WTC11 (cell line): Measurements from ENCODE around the gene PRKCE. TPM values are rescaled to one million over a fixed set of nuclear protein-coding genes. Genes with fewer than 3 reads are reported as not detected.

Source experiments
- ATAC-seq: fragments of 200-7000 bp; cut with Tn5 transposase; 2 replicates; pipeline ENCODE4 v1.10.0; 2021; ENCODE audit warnings: mild to moderate bottlenecking, moderate library complexity
- CTCF ChIA-PET: fragments of 300-600 bp; sonication (Branson Sonifier 250); formaldehyde crosslinking; loops from one replicate; lab custom pipeline; 2021; ENCODE audit warnings: antibody characterized with exemption; lab: Charles Lee
- POLR2A ChIA-PET: fragments of 350-600 bp; sonication (Branson Sonifier 250); formaldehyde crosslinking; loops from one replicate; lab custom pipeline; 2021; ENCODE audit warnings: antibody characterized with exemption; lab: Charles Lee
- DNase-seq: peaks from one replicate; pipeline ENCODE4 v3.0.0; 2021; ENCODE audit warnings: low spot score
- H3K27ac Mint-ChIP-seq: 2 replicates; pipeline ENCODE4 v1.8.0; 2021; ENCODE audit warnings: mixed read lengths
- H3K27me3 Mint-ChIP-seq: 2 replicates; pipeline ENCODE4 v1.8.0; 2021; ENCODE audit warnings: low read depth, mild to moderate bottlenecking, moderate library complexity, mixed read lengths
- H3K36me3 Mint-ChIP-seq: 2 replicates; pipeline ENCODE4 v1.8.0; 2021; ENCODE audit warnings: mixed read lengths
- H3K4me1 Mint-ChIP-seq: 2 replicates; pipeline ENCODE4 v1.8.0; 2022; ENCODE audit warnings: mixed read lengths
- H3K4me3 Mint-ChIP-seq: 2 replicates; pipeline ENCODE4 v1.8.0; 2021; ENCODE audit warnings: mild to moderate bottlenecking, moderate library complexity, mixed read lengths
- H3K9me3 Mint-ChIP-seq: 2 replicates; pipeline ENCODE4 v1.8.0; 2021; ENCODE audit warnings: mixed read lengths
- ATF1 ChIP-seq: sonication (generic); formaldehyde crosslinking; IDR thresholded peaks from 2 replicates; pipeline ENCODE4 v1.8.1; 2023; ENCODE audit warnings: mild to moderate bottlenecking, moderate library complexity, missing genetic modification reagents
- ELF4 ChIP-seq: sonication (generic); formaldehyde crosslinking; IDR thresholded peaks from 2 replicates; pipeline ENCODE4 v1.8.1; 2022; ENCODE audit warnings: low read depth, mild to moderate bottlenecking, moderate library complexity, missing genetic modification reagents
- ESRRA ChIP-seq: sonication (generic); formaldehyde crosslinking; IDR thresholded peaks from 2 replicates; pipeline ENCODE4 v1.8.1; 2022; ENCODE audit warnings: mild to moderate bottlenecking, missing genetic modification reagents, borderline replicate concordance
- FOXK1 ChIP-seq: sonication (generic); formaldehyde crosslinking; IDR thresholded peaks from 2 replicates; pipeline ENCODE4 v1.8.0; 2022; ENCODE audit warnings: mild to moderate bottlenecking, moderate library complexity, missing genetic modification reagents
- NFATC4 ChIP-seq: fragments of 250-450 bp; sonication (Bioruptor Pico); IDR thresholded peaks from 2 replicates; pipeline ENCODE4 v1.9.0; 2021; ENCODE audit warnings: mild to moderate bottlenecking
- NR1H2 ChIP-seq: sonication (generic); formaldehyde crosslinking; IDR thresholded peaks from 2 replicates; pipeline ENCODE4 v1.9.0; 2021; ENCODE audit warnings: mild to moderate bottlenecking, moderate library complexity, missing genetic modification reagents
- NR2C2 ChIP-seq: sonication (generic); formaldehyde crosslinking; IDR thresholded peaks from 2 replicates; pipeline ENCODE4 v1.8.0; 2022; ENCODE audit warnings: mild to moderate bottlenecking, missing genetic modification reagents
- NR3C1 ChIP-seq: sonication (generic); formaldehyde crosslinking; conservative IDR thresholded peaks from 2 replicates; pipeline ENCODE4 v1.8.1; 2023; ENCODE audit warnings: low read depth, mild to moderate bottlenecking, missing genetic modification reagents
- PRDM15 ChIP-seq: sonication (generic); formaldehyde crosslinking; IDR thresholded peaks from 2 replicates; pipeline ENCODE4 v1.8.0; 2022; ENCODE audit warnings: missing genetic modification reagents
- PRRX2 ChIP-seq: fragments of 250-450 bp; sonication (Bioruptor Pico); IDR thresholded peaks from 2 replicates; pipeline ENCODE4 v1.8.0; 2021; ENCODE audit warnings: mild to moderate bottlenecking
- ZNF263 ChIP-seq: sonication (generic); formaldehyde crosslinking; IDR thresholded peaks from 2 replicates; pipeline ENCODE4 v1.8.1; 2022; ENCODE audit warnings: low read depth, mild to moderate bottlenecking, moderate library complexity, missing genetic modification reagents
- ZNF317 ChIP-seq: sonication (generic); formaldehyde crosslinking; IDR thresholded peaks from 2 replicates; pipeline ENCODE4 v1.8.1; 2023; ENCODE audit warnings: low read depth, mild to moderate bottlenecking, moderate library complexity, missing genetic modification reagents, borderline replicate concordance
- ZNF425 ChIP-seq: fragments of 250-450 bp; sonication (Bioruptor Pico); conservative IDR thresholded peaks from 2 replicates; pipeline ENCODE4 v1.9.0; 2021; ENCODE audit warnings: mild to moderate bottlenecking
- total RNA-seq: library from RNA; stranded (reverse); gene quantifications from 3 replicates; pipeline ENCODE4 v1.2.3, GENCODE V29; 2021
- TF ChIP-seq, protein P1 (sequence below): fragments of 250-450 bp; sonication (Bioruptor Pico); IDR thresholded peaks from 2 replicates; pipeline ENCODE4 v1.9.0; 2021; ENCODE audit warnings: mild to moderate bottlenecking
- TF ChIP-seq, protein P2 (sequence below): sonication (generic); formaldehyde crosslinking; IDR thresholded peaks from 2 replicates; pipeline ENCODE4 v1.8.1; 2022; ENCODE audit warnings: mild to moderate bottlenecking, moderate library complexity, missing genetic modification reagents
- TF ChIP-seq, protein P3 (sequence below): sonication (generic); formaldehyde crosslinking; IDR thresholded peaks from 2 replicates; pipeline ENCODE4 v1.8.1; 2023; ENCODE audit warnings: mild to moderate bottlenecking, missing genetic modification reagents
- TF ChIP-seq, protein P4 (sequence below): sonication (generic); formaldehyde crosslinking; IDR thresholded peaks from 2 replicates; pipeline ENCODE4 v1.8.0; 2023; ENCODE audit warnings: mild to moderate bottlenecking, missing genetic modification reagents
- TF ChIP-seq, protein P5 (sequence below): fragments of 250-450 bp; sonication (Bioruptor Pico); IDR thresholded peaks from 2 replicates; pipeline ENCODE4 v2.1.2; 2022; ENCODE audit warnings: mild to moderate bottlenecking, moderate library complexity

Gene PRKCE
- total RNA-seq, 1 experiment from 2014 or later, result 5.8 TPM

DNA sequence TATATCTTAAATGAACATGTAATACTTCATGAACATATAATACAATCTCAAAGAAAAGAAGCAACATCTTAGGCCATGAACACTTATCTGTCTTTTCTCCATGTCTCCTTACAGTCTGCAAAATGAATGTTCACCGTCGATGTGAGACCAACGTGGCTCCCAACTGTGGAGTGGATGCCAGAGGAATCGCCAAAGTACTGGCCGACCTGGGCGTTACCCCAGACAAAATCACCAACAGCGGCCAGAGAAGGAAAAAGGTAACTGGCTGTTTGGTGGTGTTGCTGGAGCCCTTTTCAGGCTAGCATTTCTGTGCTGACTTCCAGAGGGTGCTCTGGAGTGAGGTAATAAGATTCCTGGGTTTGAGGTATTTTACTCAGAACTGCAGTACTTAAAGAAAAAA lies 349.8 kb downstream of the PRKCE start:
- H3K9me3 Mint-ChIP-seq, result no peaks in the 10 kb centered on the region
- H3K27me3 Mint-ChIP-seq, result no peaks in the 10 kb centered on the region
- ChIA-PET CTCF (interaction anchor here (0.9 to 1.0 kb wide), 2 partner anchors 8 to 10 kb away, joined by 3 to 6 read pairs; no protein-coding TSS in a partner anchor), POLR2A (no interaction called here)
- no peak overlapping the region for H3K4me3 Mint-ChIP-seq
- DNase-seq (no peak), ATAC-seq (no peak)
- no peak overlapping the region for H3K27ac Mint-ChIP-seq
- H3K4me1 Mint-ChIP-seq, result 0 out of 2 replicates have a peak, but pooled peaks cover 3% of the 10 kb centered on the region
- TF ChIP-seq NFATC4 (no peak), PRDM15 (CRISPR knock-in tag) (no peak), FOXK1 (CRISPR knock-in tag) (no peak), NR3C1 (CRISPR knock-in tag) (no peak), ZNF263 (CRISPR knock-in tag) (no peak)
- TF ChIP-seq, protein P1, sequence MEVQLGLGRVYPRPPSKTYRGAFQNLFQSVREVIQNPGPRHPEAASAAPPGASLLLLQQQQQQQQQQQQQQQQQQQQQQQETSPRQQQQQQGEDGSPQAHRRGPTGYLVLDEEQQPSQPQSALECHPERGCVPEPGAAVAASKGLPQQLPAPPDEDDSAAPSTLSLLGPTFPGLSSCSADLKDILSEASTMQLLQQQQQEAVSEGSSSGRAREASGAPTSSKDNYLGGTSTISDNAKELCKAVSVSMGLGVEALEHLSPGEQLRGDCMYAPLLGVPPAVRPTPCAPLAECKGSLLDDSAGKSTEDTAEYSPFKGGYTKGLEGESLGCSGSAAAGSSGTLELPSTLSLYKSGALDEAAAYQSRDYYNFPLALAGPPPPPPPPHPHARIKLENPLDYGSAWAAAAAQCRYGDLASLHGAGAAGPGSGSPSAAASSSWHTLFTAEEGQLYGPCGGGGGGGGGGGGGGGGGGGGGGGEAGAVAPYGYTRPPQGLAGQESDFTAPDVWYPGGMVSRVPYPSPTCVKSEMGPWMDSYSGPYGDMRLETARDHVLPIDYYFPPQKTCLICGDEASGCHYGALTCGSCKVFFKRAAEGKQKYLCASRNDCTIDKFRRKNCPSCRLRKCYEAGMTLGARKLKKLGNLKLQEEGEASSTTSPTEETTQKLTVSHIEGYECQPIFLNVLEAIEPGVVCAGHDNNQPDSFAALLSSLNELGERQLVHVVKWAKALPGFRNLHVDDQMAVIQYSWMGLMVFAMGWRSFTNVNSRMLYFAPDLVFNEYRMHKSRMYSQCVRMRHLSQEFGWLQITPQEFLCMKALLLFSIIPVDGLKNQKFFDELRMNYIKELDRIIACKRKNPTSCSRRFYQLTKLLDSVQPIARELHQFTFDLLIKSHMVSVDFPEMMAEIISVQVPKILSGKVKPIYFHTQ, result no peak
- TF ChIP-seq, protein P2, sequence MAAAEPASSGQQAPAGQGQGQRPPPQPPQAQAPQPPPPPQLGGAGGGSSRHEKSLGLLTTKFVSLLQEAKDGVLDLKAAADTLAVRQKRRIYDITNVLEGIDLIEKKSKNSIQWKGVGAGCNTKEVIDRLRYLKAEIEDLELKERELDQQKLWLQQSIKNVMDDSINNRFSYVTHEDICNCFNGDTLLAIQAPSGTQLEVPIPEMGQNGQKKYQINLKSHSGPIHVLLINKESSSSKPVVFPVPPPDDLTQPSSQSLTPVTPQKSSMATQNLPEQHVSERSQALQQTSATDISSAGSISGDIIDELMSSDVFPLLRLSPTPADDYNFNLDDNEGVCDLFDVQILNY (CRISPR knock-in tag), result no peak
- no peaks in the 10 kb centered on the region for H3K36me3 Mint-ChIP-seq

DNA sequence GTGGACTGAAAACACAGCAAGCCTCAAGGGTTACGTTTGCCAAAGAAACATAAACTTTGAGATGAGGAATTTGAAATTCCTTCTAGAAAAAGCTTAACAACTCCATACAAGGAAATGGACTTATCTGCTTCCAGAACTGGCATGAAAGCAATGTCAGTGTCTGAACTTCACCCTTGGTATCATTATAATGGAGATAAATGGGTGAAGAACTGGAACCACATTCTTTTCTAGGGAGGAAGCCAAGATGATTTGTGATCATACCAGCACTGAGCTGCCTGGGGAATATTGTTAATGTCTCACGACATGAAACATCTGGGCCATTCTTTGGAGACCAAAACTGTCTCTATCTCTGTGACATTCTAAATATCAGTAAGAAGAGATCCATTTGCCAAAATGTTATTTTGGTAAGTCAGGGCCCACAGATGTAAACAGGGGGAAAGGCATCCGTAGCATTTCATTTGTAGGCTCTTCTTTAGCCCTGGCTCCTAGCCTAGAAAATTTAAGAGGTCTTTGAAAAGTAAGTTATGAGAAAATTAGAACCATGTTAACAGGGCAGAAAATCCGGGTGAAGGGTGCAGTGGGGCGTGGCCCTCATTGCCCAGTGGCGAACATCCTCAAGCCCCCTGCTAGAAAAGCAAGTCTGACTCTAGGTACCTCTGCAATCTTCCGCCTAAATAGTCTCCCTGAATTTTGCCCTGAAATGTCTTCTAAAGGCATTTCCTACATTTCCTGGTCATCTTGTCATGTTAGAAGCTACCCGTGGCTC lies 350.4 kb downstream of the PRKCE start:
- TF ChIP-seq, protein P3, sequence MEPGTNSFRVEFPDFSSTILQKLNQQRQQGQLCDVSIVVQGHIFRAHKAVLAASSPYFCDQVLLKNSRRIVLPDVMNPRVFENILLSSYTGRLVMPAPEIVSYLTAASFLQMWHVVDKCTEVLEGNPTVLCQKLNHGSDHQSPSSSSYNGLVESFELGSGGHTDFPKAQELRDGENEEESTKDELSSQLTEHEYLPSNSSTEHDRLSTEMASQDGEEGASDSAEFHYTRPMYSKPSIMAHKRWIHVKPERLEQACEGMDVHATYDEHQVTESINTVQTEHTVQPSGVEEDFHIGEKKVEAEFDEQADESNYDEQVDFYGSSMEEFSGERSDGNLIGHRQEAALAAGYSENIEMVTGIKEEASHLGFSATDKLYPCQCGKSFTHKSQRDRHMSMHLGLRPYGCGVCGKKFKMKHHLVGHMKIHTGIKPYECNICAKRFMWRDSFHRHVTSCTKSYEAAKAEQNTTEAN (CRISPR knock-in tag), result no peak
- TF ChIP-seq NR2C2 (CRISPR knock-in tag) (no peak), ESRRA (CRISPR knock-in tag) (no peak), ELF4 (CRISPR knock-in tag) (no peak), ZNF425 (CRISPR knock-in tag) (no peak), ZNF317 (no peak), PRRX2 (CRISPR knock-in tag) (no peak), ATF1 (CRISPR knock-in tag) (no peak), NR3C1 (CRISPR knock-in tag) (no peak), NR1H2 (CRISPR knock-in tag) (no peak)
- TF ChIP-seq, protein P4, sequence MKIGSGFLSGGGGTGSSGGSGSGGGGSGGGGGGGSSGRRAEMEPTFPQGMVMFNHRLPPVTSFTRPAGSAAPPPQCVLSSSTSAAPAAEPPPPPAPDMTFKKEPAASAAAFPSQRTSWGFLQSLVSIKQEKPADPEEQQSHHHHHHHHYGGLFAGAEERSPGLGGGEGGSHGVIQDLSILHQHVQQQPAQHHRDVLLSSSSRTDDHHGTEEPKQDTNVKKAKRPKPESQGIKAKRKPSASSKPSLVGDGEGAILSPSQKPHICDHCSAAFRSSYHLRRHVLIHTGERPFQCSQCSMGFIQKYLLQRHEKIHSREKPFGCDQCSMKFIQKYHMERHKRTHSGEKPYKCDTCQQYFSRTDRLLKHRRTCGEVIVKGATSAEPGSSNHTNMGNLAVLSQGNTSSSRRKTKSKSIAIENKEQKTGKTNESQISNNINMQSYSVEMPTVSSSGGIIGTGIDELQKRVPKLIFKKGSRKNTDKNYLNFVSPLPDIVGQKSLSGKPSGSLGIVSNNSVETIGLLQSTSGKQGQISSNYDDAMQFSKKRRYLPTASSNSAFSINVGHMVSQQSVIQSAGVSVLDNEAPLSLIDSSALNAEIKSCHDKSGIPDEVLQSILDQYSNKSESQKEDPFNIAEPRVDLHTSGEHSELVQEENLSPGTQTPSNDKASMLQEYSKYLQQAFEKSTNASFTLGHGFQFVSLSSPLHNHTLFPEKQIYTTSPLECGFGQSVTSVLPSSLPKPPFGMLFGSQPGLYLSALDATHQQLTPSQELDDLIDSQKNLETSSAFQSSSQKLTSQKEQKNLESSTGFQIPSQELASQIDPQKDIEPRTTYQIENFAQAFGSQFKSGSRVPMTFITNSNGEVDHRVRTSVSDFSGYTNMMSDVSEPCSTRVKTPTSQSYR (CRISPR knock-in tag), result no peak
- TF ChIP-seq, protein P5, sequence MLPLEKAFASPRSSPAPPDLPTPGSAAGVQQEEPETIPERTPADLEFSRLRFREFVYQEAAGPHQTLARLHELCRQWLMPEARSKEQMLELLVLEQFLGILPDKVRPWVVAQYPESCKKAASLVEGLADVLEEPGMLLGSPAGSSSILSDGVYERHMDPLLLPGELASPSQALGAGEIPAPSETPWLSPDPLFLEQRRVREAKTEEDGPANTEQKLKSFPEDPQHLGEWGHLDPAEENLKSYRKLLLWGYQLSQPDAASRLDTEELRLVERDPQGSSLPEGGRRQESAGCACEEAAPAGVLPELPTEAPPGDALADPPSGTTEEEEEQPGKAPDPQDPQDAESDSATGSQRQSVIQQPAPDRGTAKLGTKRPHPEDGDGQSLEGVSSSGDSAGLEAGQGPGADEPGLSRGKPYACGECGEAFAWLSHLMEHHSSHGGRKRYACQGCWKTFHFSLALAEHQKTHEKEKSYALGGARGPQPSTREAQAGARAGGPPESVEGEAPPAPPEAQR (CRISPR knock-in tag), result no peak
- no peak for ATAC-seq
- POLR2A ChIA-PET, result no interaction called here
- H3K9me3 Mint-ChIP-seq, result no peaks in the 10 kb centered on the region
- no peaks in the 10 kb centered on the region for H3K36me3 Mint-ChIP-seq
- H3K4me3 Mint-ChIP-seq, result no peak overlapping the region
- no peaks in the 10 kb centered on the region for H3K27me3 Mint-ChIP-seq
- CTCF ChIA-PET, result interaction anchor here (0.9 to 1.0 kb wide), 2 partner anchors 9 kb away, joined by 3 to 6 read pairs; no protein-coding TSS in a partner anchor
- no peak overlapping the region for H3K27ac Mint-ChIP-seq
- DNase-seq, result no peak
- 0 out of 2 replicates have a peak, but pooled peaks cover 3% of the 10 kb centered on the region for H3K4me1 Mint-ChIP-seq
